Nucleus accumbens (tissue), 56 donors: ENCODE measurements around the gene COL24A1.
"Not testable (repeated sequence)": the region's sequence is repeated elsewhere in the genome, so short reads cannot be mapped to it uniquely, and the experiment has no call there.

Experiments
- DNase-seq, 56 donors: peaks; one replicate each; lab custom pipeline; 2025; lab: John Stamatoyannopoulos, UW

COL24A1 gene

GRCh38 chr1:86154571-86155050, 2.0 kb downstream of the COL24A1 start:
- peak in 1 of 56 donors; percentile 1 for DNase-seq

GRCh38 chr1:86153836-86154235, 2.7 kb downstream of the COL24A1 start:
- no peak for DNase-seq

GRCh38 chr1:86152887-86153286, 3.7 kb downstream of the COL24A1 start:
- no peak for DNase-seq

- no peak for DNase-seq
Measured at GRCh38 chr1:86151427-86151826, 5.1 kb downstream of the COL24A1 start.

GRCh38 chr1:86150553-86151055, 6.0 kb downstream of the COL24A1 start:
- DNase-seq, result no peak

GRCh38 chr1:86149591-86149990, 7.0 kb downstream of the COL24A1 start:
- no peak for DNase-seq

GRCh38 chr1:86147755-86148154, 8.8 kb downstream of the COL24A1 start:
- DNase-seq, result no peak

GRCh38 chr1:86146566-86146965, 10.0 kb downstream of the COL24A1 start:
- DNase-seq, result no peak

GRCh38 chr1:86140281-86140880, 16.2 kb downstream of the COL24A1 start:
- DNase-seq, result no peak

GRCh38 chr1:86138746-86139145, 17.8 kb downstream of the COL24A1 start:
- no peak for DNase-seq

- DNase-seq, result no peak
Measured at GRCh38 chr1:86137436-86137835, 19.1 kb downstream of the COL24A1 start.

GRCh38 chr1:86119214-86119764, 37.3 kb downstream of the COL24A1 start:
- no peak for DNase-seq

GRCh38 chr1:86114816-86115400, 41.7 kb downstream of the COL24A1 start:
- no peak for DNase-seq

- no peak for DNase-seq
Measured at GRCh38 chr1:86114236-86114635, 42.3 kb downstream of the COL24A1 start.

- not testable (repeated sequence) for DNase-seq
Measured at GRCh38 chr1:86111590-86111989, 45.0 kb downstream of the COL24A1 start.

- no peak for DNase-seq
Measured at GRCh38 chr1:86110451-86111129, 46.0 kb downstream of the COL24A1 start.

- DNase-seq, result no peak
Measured at GRCh38 chr1:86105533-86105866, 51.1 kb downstream of the COL24A1 start.

- DNase-seq, result no peak
Measured at GRCh38 chr1:86104606-86105532, 51.7 kb downstream of the COL24A1 start.

- DNase-seq, result no peak
Measured at GRCh38 chr1:86101616-86102015, 55.0 kb downstream of the COL24A1 start.

- DNase-seq, result no peak
Measured at GRCh38 chr1:86100401-86100800, 56.2 kb downstream of the COL24A1 start.
